D721Med (cell line): ENCODE results near the gene TRAF3.

Experiments used
- DNase-seq: peaks from one replicate; pipeline ENCODE4 v3.0.0; 2011; ENCODE audit warnings: low spot score; ENCODE audit not compliant: insufficient read length
- FAIRE-seq: peaks from 2 replicates; lab custom pipeline; 2011; peaks lifted over from hg19 to GRCh38; lab: Jason Lieb, UNC
- TF ChIP-seq, protein P1 (sequence below): IDR thresholded peaks from 2 replicates; pipeline ENCODE4 v1.5.1; 2012; ENCODE audit warnings: mild to moderate bottlenecking, control low read depth; ENCODE audit not compliant: insufficient read depth; ENCODE audit errors: missing control alignments

The TRAF3 gene

DNA sequence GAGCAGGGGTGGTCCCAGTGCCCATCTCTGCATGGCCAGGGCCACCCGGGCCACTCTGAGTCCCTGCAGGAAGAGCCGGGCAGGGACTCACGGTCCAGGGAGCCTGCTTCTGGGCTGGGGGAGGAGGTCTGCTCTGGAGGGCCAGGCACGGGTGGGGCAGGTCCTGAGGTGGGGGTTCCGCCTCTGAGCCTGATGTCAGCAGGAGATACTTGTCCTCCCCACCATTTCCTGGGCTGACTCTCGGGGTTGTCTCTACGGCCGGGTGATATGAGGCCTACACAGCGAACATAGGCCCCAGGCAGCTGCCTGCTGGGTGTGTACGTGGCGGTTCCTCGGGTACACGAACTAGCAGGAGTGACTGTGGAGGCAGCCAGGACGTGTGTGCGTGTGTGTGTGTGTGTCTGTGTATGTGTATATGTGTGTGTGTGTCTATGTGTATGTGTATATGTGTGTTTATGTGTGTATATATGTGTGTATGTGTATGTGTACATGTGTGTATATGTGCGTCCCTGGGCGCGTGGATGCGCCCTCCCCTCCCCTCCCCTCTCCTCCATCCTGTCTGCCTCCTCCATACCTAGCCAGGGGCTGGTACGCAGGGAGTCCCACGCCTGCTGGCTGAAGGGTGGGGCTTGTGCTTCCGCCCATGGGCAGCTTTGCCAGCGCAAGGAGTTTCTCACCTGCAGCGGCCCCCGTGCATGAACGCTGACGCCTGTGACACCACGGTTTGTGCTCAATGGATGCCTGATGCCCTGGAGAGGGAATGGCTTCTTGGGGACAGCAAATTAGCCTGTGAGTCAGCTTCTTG lies 30.4 kb upstream of the TRAF3 start:
- TF ChIP-seq, protein P1, sequence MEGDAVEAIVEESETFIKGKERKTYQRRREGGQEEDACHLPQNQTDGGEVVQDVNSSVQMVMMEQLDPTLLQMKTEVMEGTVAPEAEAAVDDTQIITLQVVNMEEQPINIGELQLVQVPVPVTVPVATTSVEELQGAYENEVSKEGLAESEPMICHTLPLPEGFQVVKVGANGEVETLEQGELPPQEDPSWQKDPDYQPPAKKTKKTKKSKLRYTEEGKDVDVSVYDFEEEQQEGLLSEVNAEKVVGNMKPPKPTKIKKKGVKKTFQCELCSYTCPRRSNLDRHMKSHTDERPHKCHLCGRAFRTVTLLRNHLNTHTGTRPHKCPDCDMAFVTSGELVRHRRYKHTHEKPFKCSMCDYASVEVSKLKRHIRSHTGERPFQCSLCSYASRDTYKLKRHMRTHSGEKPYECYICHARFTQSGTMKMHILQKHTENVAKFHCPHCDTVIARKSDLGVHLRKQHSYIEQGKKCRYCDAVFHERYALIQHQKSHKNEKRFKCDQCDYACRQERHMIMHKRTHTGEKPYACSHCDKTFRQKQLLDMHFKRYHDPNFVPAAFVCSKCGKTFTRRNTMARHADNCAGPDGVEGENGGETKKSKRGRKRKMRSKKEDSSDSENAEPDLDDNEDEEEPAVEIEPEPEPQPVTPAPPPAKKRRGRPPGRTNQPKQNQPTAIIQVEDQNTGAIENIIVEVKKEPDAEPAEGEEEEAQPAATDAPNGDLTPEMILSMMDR, result no peak
- DNase-seq (no peak), FAIRE-seq (no peak)

DNA sequence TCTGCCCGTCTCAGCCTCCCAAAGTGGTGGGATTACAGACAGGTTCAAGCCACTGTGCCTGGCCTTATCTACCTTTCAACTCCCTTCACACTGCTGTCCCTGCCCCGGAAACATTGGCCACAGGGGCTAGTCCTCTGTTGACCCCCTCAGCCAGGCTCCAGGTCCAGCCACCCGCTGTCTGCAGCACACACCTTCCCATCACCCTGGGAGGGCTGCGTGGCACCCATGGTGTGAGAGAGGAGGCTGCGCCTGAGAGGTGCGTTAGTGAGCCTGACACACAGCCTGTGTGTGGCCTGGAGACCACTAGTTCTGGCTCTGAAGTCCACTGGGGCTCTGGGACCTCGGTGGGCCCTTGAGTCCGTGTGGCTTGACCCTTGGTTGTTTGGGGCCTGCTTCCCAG lies 28.4 kb upstream of the TRAF3 start:
- TF ChIP-seq, protein P1, result no peak
- DNase-seq, result no peak
- FAIRE-seq, result no peak

DNA sequence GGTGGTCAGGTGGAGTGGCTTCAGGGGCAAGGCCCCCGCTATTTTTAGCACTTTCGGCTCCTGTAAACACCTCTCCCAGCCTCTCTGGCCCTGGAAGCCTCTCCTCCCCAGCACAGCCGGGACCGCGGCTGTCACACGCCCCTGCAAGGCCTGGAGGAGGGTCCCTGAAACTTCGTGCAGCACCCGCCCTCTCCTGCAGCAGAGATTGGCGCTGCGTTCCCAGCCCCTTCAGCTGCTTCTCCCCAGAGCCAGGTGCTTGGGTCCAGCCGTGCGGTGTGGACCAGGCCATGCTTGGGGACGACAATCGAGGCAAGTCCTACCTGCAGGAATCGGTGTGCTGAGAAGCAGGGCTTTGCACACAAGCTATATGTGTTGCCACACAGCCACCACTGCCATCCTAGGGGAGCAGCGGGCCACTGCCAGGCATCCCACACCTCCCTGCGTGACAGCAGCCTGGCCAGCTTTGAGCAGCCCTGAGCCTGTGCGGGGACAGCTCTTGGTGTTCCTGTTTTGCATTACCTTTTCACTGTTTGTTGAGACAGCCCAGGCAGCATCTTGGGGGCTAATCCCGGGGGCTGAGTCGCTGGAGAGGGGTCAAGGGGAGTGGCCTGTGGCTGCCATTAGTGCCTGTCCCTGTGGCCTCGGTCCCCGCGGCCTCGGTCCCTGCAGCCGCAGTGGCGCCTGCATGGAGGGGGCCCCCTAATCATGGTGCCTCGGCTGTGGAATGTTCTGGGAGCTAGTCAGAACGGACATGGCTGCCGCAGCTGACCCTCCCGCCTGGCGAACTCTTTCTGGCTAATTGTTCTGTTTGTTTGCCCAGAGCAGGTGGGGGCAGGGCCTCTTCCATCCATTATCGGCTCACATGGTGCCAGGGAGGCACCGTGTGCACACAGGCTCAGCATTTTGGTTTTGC lies 27.6 kb upstream of the TRAF3 start:
- TF ChIP-seq, protein P1, result no peak
- no peak for FAIRE-seq
- DNase-seq, result no peak

GRCh38 chr14:102750376-102750775 lies 26.9 kb upstream of the TRAF3 start:
- FAIRE-seq (no peak), DNase-seq (no peak)

GRCh38 chr14:102751088-102751487 lies 26.2 kb upstream of the TRAF3 start:
- no peak for FAIRE-seq
- no peak for DNase-seq
- TF ChIP-seq, protein P1, result no peak

More at GRCh38 chr14:102750376-102750775, 26.9 kb upstream of the TRAF3 start:
- TF ChIP-seq, protein P1, result no peak

- TF ChIP-seq, protein P1, result no peak
- FAIRE-seq (no peak), DNase-seq (no peak)
These were observed 24.9 kb upstream of the TRAF3 start for GRCh38 chr14:102752239-102752847.
